Epithelial cell of umbilical artery (primary cell): ENCODE results near the gene ENOSF1. TPM values are rescaled to one million over a fixed set of nuclear protein-coding genes. Genes with fewer than 3 reads are reported as not detected.

Source experiments
- total RNA-seq: library from RNA; depleted of rRNA; stranded (reverse); fragments of >200 nt; gene quantifications from 2 replicates; pipeline ENCODE4 v1.2.3, GENCODE V29; 2014

The ENOSF1 gene
- total RNA-seq = 22.1 and 40.6 TPM in 2 replicates

GRCh38 chr18:712401-713134 lies at the start of gene ENOSF1:
ENOSF1 (minus strand) TSS chr18:712630; CDS start chr18:712587, 43 bp downstream.

DNA sequence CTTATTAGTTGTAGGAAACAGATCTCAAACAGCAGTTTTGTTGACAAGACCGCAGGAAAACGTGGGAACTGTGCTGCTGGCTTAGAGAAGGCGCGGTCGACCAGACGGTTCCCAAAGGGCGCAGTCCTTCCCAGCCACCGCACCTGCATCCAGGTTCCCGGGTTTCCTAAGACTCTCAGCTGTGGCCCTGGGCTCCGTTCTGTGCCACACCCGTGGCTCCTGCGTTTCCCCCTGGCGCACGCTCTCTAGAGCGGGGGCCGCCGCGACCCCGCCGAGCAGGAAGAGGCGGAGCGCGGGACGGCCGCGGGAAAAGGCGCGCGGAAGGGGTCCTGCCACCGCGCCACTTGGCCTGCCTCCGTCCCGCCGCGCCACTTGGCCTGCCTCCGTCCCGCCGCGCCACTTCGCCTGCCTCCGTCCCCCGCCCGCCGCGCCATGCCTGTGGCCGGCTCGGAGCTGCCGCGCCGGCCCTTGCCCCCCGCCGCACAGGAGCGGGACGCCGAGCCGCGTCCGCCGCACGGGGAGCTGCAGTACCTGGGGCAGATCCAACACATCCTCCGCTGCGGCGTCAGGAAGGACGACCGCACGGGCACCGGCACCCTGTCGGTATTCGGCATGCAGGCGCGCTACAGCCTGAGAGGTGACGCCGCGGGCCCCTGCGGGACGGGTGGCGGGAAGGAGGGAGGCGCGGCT lies 55.0 kb downstream of the ENOSF1 start, which contains the start of gene TYMS:
TYMS (plus strand) TSS at position 343 of the 690 bp plus-strand sequence; CDS start at position 433, 90 bp downstream.

Other genes starting within 250 kb of the ENOSF1 start
- 27.1 and 27.9 TPM in 2 replicates for gene COLEC12, start 211.9 kb downstream of the ENOSF1 start, total RNA-seq
- not detected in 2 replicates for gene CETN1, start 132.2 kb downstream of the ENOSF1 start, total RNA-seq
- not detected in 2 replicates for gene CLUL1, start 115.6 kb downstream of the ENOSF1 start, total RNA-seq
- gene TYMS, start 55.0 kb downstream of the ENOSF1 start, total RNA-seq = 23.6 and 32.5 TPM in 2 replicates
- 189 and 380 TPM in 2 replicates for gene YES1, start 99.6 kb upstream of the ENOSF1 start, total RNA-seq
- gene ADCYAP1, start 192.2 kb upstream of the ENOSF1 start, total RNA-seq = not detected in 2 replicates